ENCODE results near the gene CAPN15.
"Not testable (repeated sequence)": the region's sequence is repeated elsewhere in the genome, so short reads cannot be mapped to it uniquely, and the experiment has no call there.

CAPN15 gene

GRCh38 chr16:507527-507926 lies 20.0 kb upstream of the CAPN15 start:
- H3K36me3 ChIP-seq (ENCODE audit: control insufficient read depth in 2 of 2, insufficient read depth in 2 of 2, low read length in 2 of 2); H3K4me3 ChIP-seq (ENCODE audit: low read length in 2 of 2); H3K9me3 ChIP-seq (ENCODE audit: control insufficient read depth in 2 of 2, low read length in 2 of 2); H3K27me3 ChIP-seq (ENCODE audit: control insufficient read depth in 2 of 2, insufficient read depth in 2 of 2, low read length in 2 of 2); H3K27ac ChIP-seq (ENCODE audit: low read depth in 2 of 2, low read length in 2 of 2); H3K9ac ChIP-seq (ENCODE audit: low read depth in 1 of 2, low read length in 2 of 2): not testable (repeated sequence)
- H3K4me1 ChIP-seq (ENCODE audit: control insufficient read depth in 2 of 2, insufficient read depth in 2 of 2, low read length in 2 of 2): peaks cover 9 to 12% of the 10 kb centered on the region in 2 donors

- H3K4me3 ChIP-seq (ENCODE audit: low read length in 2 of 2): no peak overlapping the region
- peaks cover 4 to 8% of the 10 kb centered on the region in 2 donors for H3K4me1 ChIP-seq (ENCODE audit: control insufficient read depth in 2 of 2, insufficient read depth in 2 of 2, low read length in 2 of 2)
- no peaks in the 10 kb centered on the region for H3K9me3 ChIP-seq (ENCODE audit: control insufficient read depth in 2 of 2, low read length in 2 of 2)
- H3K27me3 ChIP-seq (ENCODE audit: control insufficient read depth in 2 of 2, insufficient read depth in 2 of 2, low read length in 2 of 2): no peaks in the 10 kb centered on the region
- no peak overlapping the region for H3K27ac ChIP-seq (ENCODE audit: low read depth in 2 of 2, low read length in 2 of 2)
- no peak overlapping the region for H3K9ac ChIP-seq (ENCODE audit: low read depth in 1 of 2, low read length in 2 of 2)
- peaks cover 3 to 4% of the 10 kb centered on the region in 2 donors for H3K36me3 ChIP-seq (ENCODE audit: control insufficient read depth in 2 of 2, insufficient read depth in 2 of 2, low read length in 2 of 2)
These were observed 19.5 kb upstream of the CAPN15 start for GRCh38 chr16:507996-508395.

- H3K36me3 ChIP-seq (ENCODE audit: control insufficient read depth in 2 of 2, insufficient read depth in 2 of 2, low read length in 2 of 2): peaks cover 3 to 4% of the 10 kb centered on the region in 2 donors
These were observed 18.4 kb upstream of the CAPN15 start for GRCh38 chr16:508884-509736.

GRCh38 chr16:510066-510825 lies 17.3 kb upstream of the CAPN15 start:
- H3K4me1 ChIP-seq (ENCODE audit: control insufficient read depth in 2 of 2, insufficient read depth in 2 of 2, low read length in 2 of 2): peaks cover 0 to 5% of the 10 kb centered on the region in 2 donors
- H3K4me3 ChIP-seq (ENCODE audit: low read length in 2 of 2): no peak overlapping the region
- H3K9me3 ChIP-seq (ENCODE audit: control insufficient read depth in 2 of 2, low read length in 2 of 2): no peaks in the 10 kb centered on the region
- H3K27me3 ChIP-seq (ENCODE audit: control insufficient read depth in 2 of 2, insufficient read depth in 2 of 2, low read length in 2 of 2): no peaks in the 10 kb centered on the region
- no peak overlapping the region for H3K9ac ChIP-seq (ENCODE audit: low read depth in 1 of 2, low read length in 2 of 2)
- H3K36me3 ChIP-seq (ENCODE audit: control insufficient read depth in 2 of 2, insufficient read depth in 2 of 2, low read length in 2 of 2): peaks cover 7 to 10% of the 10 kb centered on the region in 2 donors
- H3K27ac ChIP-seq (ENCODE audit: low read depth in 2 of 2, low read length in 2 of 2): no peak overlapping the region

More at GRCh38 chr16:508884-509736, 18.4 kb upstream of the CAPN15 start:
- H3K9me3 ChIP-seq (ENCODE audit: control insufficient read depth in 2 of 2, low read length in 2 of 2): no peaks in the 10 kb centered on the region
- H3K27ac ChIP-seq (ENCODE audit: low read depth in 2 of 2, low read length in 2 of 2): peak overlapping the region in 1 of 2 donors; percentile 20
- no peak overlapping the region for H3K4me3 ChIP-seq (ENCODE audit: low read length in 2 of 2)
- no peaks in the 10 kb centered on the region for H3K27me3 ChIP-seq (ENCODE audit: control insufficient read depth in 2 of 2, insufficient read depth in 2 of 2, low read length in 2 of 2)
- H3K9ac ChIP-seq (ENCODE audit: low read depth in 1 of 2, low read length in 2 of 2): no peak overlapping the region
- peaks cover 0 to 5% of the 10 kb centered on the region in 2 donors for H3K4me1 ChIP-seq (ENCODE audit: control insufficient read depth in 2 of 2, insufficient read depth in 2 of 2, low read length in 2 of 2)

GRCh38 chr16:512802-513201 lies 14.7 kb upstream of the CAPN15 start:
- no peak overlapping the region for H3K27ac ChIP-seq (ENCODE audit: low read depth in 2 of 2, low read length in 2 of 2)
- no peak overlapping the region for H3K4me3 ChIP-seq (ENCODE audit: low read length in 2 of 2)
- H3K27me3 ChIP-seq (ENCODE audit: control insufficient read depth in 2 of 2, insufficient read depth in 2 of 2, low read length in 2 of 2): no peaks in the 10 kb centered on the region
- H3K9ac ChIP-seq (ENCODE audit: low read depth in 1 of 2, low read length in 2 of 2): no peak overlapping the region
- H3K9me3 ChIP-seq (ENCODE audit: control insufficient read depth in 2 of 2, low read length in 2 of 2): no peaks in the 10 kb centered on the region
- peaks cover 7 to 9% of the 10 kb centered on the region in 2 donors for H3K36me3 ChIP-seq (ENCODE audit: control insufficient read depth in 2 of 2, insufficient read depth in 2 of 2, low read length in 2 of 2)
- H3K4me1 ChIP-seq (ENCODE audit: control insufficient read depth in 2 of 2, insufficient read depth in 2 of 2, low read length in 2 of 2): peaks cover 0 to 5% of the 10 kb centered on the region in 2 donors

- Histone ChIP-seq H3K9ac (ENCODE audit: low read depth in 1 of 2, low read length in 2 of 2) (no peak overlapping the region), H3K27ac (ENCODE audit: low read depth in 2 of 2, low read length in 2 of 2) (no peak overlapping the region), H3K36me3 (ENCODE audit: control insufficient read depth in 2 of 2, insufficient read depth in 2 of 2, low read length in 2 of 2) (peaks cover 7 to 9% of the 10 kb centered on the region in 2 donors), H3K4me1 (ENCODE audit: control insufficient read depth in 2 of 2, insufficient read depth in 2 of 2, low read length in 2 of 2) (peaks cover 0 to 5% of the 10 kb centered on the region in 2 donors), H3K4me3 (ENCODE audit: low read length in 2 of 2) (no peak overlapping the region), H3K27me3 (ENCODE audit: control insufficient read depth in 2 of 2, insufficient read depth in 2 of 2, low read length in 2 of 2) (no peaks in the 10 kb centered on the region), H3K9me3 (ENCODE audit: control insufficient read depth in 2 of 2, low read length in 2 of 2) (no peaks in the 10 kb centered on the region)
These were observed 13.6 kb upstream of the CAPN15 start for GRCh38 chr16:513950-514349.

- Histone ChIP-seq H3K4me1 (ENCODE audit: control insufficient read depth in 2 of 2, insufficient read depth in 2 of 2, low read length in 2 of 2) (no peaks in the 10 kb centered on the region), H3K27me3 (ENCODE audit: control insufficient read depth in 2 of 2, insufficient read depth in 2 of 2, low read length in 2 of 2) (no peaks in the 10 kb centered on the region), H3K4me3 (ENCODE audit: low read length in 2 of 2) (no peak overlapping the region), H3K27ac (ENCODE audit: low read depth in 2 of 2, low read length in 2 of 2) (no peak overlapping the region), H3K9me3 (ENCODE audit: control insufficient read depth in 2 of 2, low read length in 2 of 2) (no peaks in the 10 kb centered on the region), H3K9ac (ENCODE audit: low read depth in 1 of 2, low read length in 2 of 2) (no peak overlapping the region), H3K36me3 (ENCODE audit: control insufficient read depth in 2 of 2, insufficient read depth in 2 of 2, low read length in 2 of 2) (peaks cover 12 to 16% of the 10 kb centered on the region in 2 donors)
These were observed 12.2 kb upstream of the CAPN15 start for GRCh38 chr16:515175-515938.

GRCh38 chr16:515939-516226 lies 11.6 kb upstream of the CAPN15 start:
- Histone ChIP-seq H3K9me3 (ENCODE audit: control insufficient read depth in 2 of 2, low read length in 2 of 2) (no peaks in the 10 kb centered on the region), H3K27ac (ENCODE audit: low read depth in 2 of 2, low read length in 2 of 2) (no peak overlapping the region), H3K4me1 (ENCODE audit: control insufficient read depth in 2 of 2, insufficient read depth in 2 of 2, low read length in 2 of 2) (no peaks in the 10 kb centered on the region), H3K27me3 (ENCODE audit: control insufficient read depth in 2 of 2, insufficient read depth in 2 of 2, low read length in 2 of 2) (no peaks in the 10 kb centered on the region), H3K4me3 (ENCODE audit: low read length in 2 of 2) (no peak overlapping the region), H3K36me3 (ENCODE audit: control insufficient read depth in 2 of 2, insufficient read depth in 2 of 2, low read length in 2 of 2) (peaks cover 14 to 20% of the 10 kb centered on the region in 2 donors), H3K9ac (ENCODE audit: low read depth in 1 of 2, low read length in 2 of 2) (no peak overlapping the region)

GRCh38 chr16:516301-516700 lies 11.2 kb upstream of the CAPN15 start:
- H3K27ac ChIP-seq (ENCODE audit: low read depth in 2 of 2, low read length in 2 of 2): no peak overlapping the region
- H3K4me1 ChIP-seq (ENCODE audit: control insufficient read depth in 2 of 2, insufficient read depth in 2 of 2, low read length in 2 of 2): peaks cover 3% of the 10 kb centered on the region in 2 donors
- no peak overlapping the region for H3K4me3 ChIP-seq (ENCODE audit: low read length in 2 of 2)
- peaks cover 14 to 20% of the 10 kb centered on the region in 2 donors for H3K36me3 ChIP-seq (ENCODE audit: control insufficient read depth in 2 of 2, insufficient read depth in 2 of 2, low read length in 2 of 2)
- H3K9ac ChIP-seq (ENCODE audit: low read depth in 1 of 2, low read length in 2 of 2): no peak overlapping the region
- no peaks in the 10 kb centered on the region for H3K27me3 ChIP-seq (ENCODE audit: control insufficient read depth in 2 of 2, insufficient read depth in 2 of 2, low read length in 2 of 2)
- H3K9me3 ChIP-seq (ENCODE audit: control insufficient read depth in 2 of 2, low read length in 2 of 2): no peaks in the 10 kb centered on the region

GRCh38 chr16:518858-519257 lies 8.7 kb upstream of the CAPN15 start:
- Histone ChIP-seq H3K27ac (ENCODE audit: low read depth in 2 of 2, low read length in 2 of 2) (no peak overlapping the region), H3K9me3 (ENCODE audit: control insufficient read depth in 2 of 2, low read length in 2 of 2) (no peaks in the 10 kb centered on the region), H3K27me3 (ENCODE audit: control insufficient read depth in 2 of 2, insufficient read depth in 2 of 2, low read length in 2 of 2) (no peaks in the 10 kb centered on the region), H3K4me1 (ENCODE audit: control insufficient read depth in 2 of 2, insufficient read depth in 2 of 2, low read length in 2 of 2) (peaks cover 8 to 9% of the 10 kb centered on the region in 2 donors), H3K36me3 (ENCODE audit: control insufficient read depth in 2 of 2, insufficient read depth in 2 of 2, low read length in 2 of 2) (peaks cover 14 to 20% of the 10 kb centered on the region in 2 donors), H3K9ac (ENCODE audit: low read depth in 1 of 2, low read length in 2 of 2) (no peak overlapping the region), H3K4me3 (ENCODE audit: low read length in 2 of 2) (no peak overlapping the region)

Measured in mucosa of rectum (tissue), 2 donors.